Activated gamma-delta T cell (primary cell): Measurements from ENCODE around the gene TUBGCP3.
"Not testable (repeated sequence)": the region's sequence is repeated elsewhere in the genome, so short reads cannot be mapped to it uniquely, and the experiment has no call there.

ENCODE experiments used
- DNase-seq: peaks from one replicate; lab custom pipeline; 2025; lab: John Stamatoyannopoulos, UW

Gene TUBGCP3

DNA sequence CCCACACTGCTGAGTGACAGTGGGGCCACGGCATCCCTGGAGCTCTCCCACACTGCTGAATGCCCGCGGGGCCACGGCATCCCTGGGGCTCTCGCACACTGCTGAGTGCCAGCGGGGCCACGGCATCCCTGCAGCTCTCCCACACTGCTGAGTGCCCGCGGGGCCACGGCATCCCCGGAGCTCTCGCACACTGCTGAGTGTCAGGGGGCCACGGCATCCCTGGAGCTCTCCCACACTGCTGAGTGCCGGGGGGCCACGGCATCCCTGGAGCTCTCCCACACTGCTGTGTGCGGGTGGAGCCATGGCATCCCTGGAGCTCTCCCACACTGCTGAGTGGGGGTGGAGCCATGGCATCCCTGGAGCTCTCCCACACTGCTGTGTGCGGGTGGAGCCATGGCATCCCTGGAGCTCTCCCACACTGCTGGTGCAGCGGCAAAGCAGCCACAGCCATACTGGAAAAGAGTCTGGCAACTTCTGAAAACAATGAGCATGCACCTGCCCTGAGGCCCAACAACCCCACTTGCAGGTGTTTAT, 8.6 kb downstream of the TUBGCP3 start:
- DNase-seq, result no peak

DNA sequence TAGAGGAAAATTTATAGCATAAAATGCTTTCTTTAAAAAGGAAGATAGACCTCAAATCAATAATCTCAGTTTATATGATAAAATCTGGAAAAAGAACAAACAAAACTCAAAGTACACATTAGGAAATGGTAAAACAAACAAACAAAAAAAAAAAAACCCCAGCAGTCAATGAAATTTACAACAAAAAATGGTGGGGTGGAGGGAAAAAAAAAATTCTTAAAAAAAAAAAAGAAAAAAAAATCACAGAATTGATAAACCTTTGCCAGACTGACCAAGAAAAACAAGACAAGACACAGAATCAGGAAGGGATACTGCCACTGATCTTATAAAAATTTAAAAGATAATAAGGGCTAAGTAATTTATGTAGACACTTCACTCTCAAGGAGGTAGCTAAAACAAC, 11.2 kb downstream of the TUBGCP3 start:
- no peak for DNase-seq

GRCh38 chr13:112576191-112576590, 11.8 kb downstream of the TUBGCP3 start:
- no peak for DNase-seq

GRCh38 chr13:112575675-112576074, 12.3 kb downstream of the TUBGCP3 start:
- no peak for DNase-seq

GRCh38 chr13:112574834-112575613, 12.9 kb downstream of the TUBGCP3 start:
- no peak for DNase-seq

DNA sequence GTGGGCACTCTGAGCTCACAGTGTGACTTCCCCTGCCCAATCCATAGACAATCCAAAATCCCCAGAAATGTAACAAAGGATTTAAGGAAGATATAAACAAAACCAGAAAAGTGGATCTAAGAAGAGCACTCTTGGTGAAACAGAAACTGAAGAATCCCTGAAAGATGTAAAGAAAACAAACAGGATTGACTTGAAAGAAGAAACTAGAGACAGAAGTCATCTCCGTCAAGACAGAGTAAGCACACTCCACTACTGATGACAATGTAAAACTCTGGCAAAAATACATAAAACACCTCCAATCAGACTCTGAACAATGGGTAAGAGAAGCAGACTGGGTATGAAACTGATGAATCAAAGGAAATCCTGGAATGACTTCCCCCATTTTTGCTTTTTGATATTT, 13.5 kb downstream of the TUBGCP3 start:
- DNase-seq, result no peak

- no peak for DNase-seq
Measured at GRCh38 chr13:112573710-112574109, 14.2 kb downstream of the TUBGCP3 start.

- no peak for DNase-seq
Measured at GRCh38 chr13:112572366-112572765, 15.6 kb downstream of the TUBGCP3 start.

GRCh38 chr13:112569821-112570220, 18.1 kb downstream of the TUBGCP3 start:
- DNase-seq, result no peak

DNA sequence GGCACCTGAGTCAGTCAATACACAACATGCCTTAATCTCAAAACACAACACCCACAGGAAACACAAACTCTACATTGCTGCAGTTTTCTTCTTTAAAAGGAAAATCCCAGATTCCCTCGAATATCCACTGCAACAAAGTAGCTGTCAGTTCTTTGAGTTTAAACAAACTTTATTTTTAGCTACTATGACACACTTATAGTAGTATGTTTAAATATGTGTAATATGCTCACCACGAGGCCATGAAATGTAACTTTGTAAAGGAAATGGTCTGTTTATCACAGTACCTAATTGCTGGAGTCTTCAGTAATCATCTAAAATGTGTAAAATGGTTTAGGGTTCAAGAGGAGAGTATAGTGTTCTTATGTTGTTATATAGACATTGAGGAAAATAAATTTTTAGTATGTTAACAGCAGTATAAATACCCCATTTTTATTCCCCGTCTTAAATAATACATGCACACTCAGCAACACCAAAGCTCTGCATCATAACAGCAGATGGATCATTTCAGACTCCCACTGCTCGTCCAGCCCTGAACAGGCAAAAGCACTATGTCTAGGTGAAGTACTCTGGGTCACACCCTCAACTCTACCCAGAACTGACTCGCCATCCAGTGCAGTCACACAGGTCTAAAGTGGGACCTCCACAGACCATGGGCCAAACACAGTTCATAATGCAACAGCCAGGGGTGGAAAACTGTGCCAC, 20.6 kb downstream of the TUBGCP3 start:
- no peak for DNase-seq

DNA sequence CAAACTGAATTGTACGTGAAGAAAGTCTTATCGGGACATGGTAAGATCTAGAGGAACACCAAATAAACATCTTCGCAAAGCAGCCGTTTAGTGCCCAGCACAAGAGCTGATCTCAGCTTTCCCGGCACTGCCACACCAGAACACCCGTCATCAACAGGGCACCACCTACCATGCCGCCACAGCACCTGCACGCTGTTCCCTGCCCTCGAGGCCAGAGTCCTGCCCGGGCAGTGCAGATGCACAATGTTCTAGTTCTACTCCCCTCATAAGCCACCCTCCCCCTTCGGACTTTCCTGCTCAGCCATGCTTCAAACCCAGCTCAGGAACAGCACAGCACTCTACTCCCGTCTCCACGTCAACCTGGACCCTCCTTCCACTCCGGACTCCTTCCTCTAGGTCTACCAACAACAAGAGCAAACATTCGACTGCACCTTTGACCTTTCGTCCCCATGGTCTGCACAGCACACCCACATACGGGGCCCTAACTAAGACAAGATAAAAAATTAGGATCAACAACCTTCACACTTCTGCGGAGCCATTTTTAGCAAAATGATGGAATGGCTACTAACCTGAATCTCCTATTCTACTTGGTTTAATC, 25.1 kb downstream of the TUBGCP3 start:
- no peak for DNase-seq

GRCh38 chr13:112562254-112562653, 25.7 kb downstream of the TUBGCP3 start:
- no peak for DNase-seq

DNA sequence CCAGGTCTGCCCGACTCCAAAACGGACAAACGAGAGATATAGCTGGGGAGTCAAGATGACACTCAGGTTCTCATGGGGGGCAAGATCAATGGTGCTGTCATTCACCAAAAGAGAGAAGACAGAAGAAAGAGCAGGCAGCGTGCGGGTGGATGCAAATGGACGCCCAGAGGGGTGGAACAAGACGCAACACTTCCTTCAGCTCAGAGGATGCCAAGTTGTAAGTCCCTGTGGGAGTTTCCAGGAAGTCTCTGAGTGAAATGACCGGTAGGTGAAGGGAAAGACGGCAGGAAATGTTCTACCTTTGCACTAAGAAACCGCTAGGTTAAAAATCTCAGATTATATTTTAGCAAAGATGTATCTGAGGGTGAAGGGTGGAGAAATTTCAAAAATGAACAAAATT, 26.5 kb downstream of the TUBGCP3 start:
- DNase-seq, result no peak

GRCh38 chr13:112558696-112559418, 29.1 kb downstream of the TUBGCP3 start:
- DNase-seq, result no peak

GRCh38 chr13:112556600-112556999, 31.4 kb downstream of the TUBGCP3 start:
- no peak for DNase-seq

DNA sequence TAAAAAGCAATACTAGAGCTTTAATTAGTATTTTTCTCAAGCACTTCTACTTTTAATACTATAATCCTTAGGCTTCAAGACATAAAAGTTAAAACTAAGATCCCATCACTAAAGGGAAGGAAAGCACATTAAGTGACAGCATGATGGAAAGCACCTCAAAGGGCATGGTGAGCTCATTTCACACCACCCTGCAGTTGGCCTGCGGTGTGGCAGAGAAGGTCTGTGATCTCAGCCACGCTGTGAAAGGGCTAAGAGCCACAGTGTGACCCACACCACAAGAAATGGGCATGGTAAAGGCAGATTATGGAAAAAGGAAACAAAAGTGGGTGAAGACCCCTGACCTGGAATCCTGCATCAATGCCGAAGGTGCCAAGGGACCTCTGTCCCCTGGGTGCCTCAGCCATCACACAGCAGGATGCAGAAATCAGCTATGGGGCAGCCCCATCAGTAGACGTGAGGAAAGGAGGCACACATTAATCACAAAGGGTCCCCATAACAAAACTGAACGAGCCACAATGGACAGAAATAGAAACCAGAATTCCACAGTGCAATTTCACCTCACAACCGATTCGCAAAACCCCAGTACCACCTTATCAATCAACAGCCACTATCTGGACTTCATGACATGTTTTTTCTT, 33.6 kb downstream of the TUBGCP3 start:
- no peak for DNase-seq

- DNase-seq, result not testable (repeated sequence)
Measured at GRCh38 chr13:112548975-112549374, 39.0 kb downstream of the TUBGCP3 start.

DNA sequence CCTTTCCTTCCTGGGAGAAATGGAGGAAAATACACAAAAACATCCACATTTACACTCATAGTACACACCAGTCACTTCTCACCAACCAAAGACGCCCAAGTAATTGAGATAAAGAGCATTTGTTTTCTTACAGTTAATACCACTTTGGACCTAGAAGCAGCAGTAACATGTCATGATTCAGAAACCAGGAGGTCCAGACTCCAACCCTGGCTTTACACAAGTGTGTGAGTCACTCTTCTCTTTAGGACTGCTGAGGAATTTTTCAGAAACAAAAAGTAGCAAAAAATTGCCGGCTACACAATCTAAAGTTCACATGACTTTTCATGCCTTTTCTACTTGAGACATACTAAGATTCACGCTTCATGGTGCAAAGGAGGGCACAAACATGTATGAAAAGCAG, 42.1 kb downstream of the TUBGCP3 start:
- DNase-seq, result no peak

GRCh38 chr13:112532837-112533745, 54.9 kb downstream of the TUBGCP3 start:
- DNase-seq, result no peak

GRCh38 chr13:112531263-112531794, 56.6 kb downstream of the TUBGCP3 start:
- no peak for DNase-seq
